Activated CD8-positive, alpha-beta T cell treated with anti-CD3 and anti-CD28 coated beads, Interleukin-2, amount 10 ng/mL, durations not matched to agents 7 days and 5 days (primary cell): Measurements from ENCODE around the gene MBNL1. TPM values are rescaled to one million over a fixed set of nuclear protein-coding genes. Genes with fewer than 3 reads are reported as not detected.

Experiments
- ATAC-seq: fragments of 150-1000 bp; cut with Tn5 transposase; one replicate; pipeline ENCODE4 v1.10.0; 2021; ENCODE audit warnings: moderate library complexity
- CTCF ChIA-PET: fragments of 350-600 bp; sonication (Branson Sonifier 250); formaldehyde crosslinking; loops from one replicate; lab custom pipeline; 2021; ENCODE audit warnings: antibody characterized with exemption; lab: Charles Lee
- POLR2A ChIA-PET: fragments of 350-600 bp; sonication (Branson Sonifier 250); formaldehyde crosslinking; loops from one replicate; lab custom pipeline; 2021; ENCODE audit warnings: antibody characterized with exemption; lab: Charles Lee
- DNase-seq: peaks from one replicate; pipeline ENCODE4 v3.0.0-alpha.2; 2020
- H3K27ac Mint-ChIP-seq: one replicate; pipeline ENCODE4 v1.8.0; 2021; ENCODE audit warnings: mild to moderate bottlenecking, mixed read lengths
- H3K27me3 Mint-ChIP-seq: one replicate; pipeline ENCODE4 v1.8.0; 2021; ENCODE audit warnings: low read depth, mixed read lengths
- H3K36me3 Mint-ChIP-seq: one replicate; pipeline ENCODE4 v1.8.0; 2021; ENCODE audit warnings: low read depth, mixed read lengths
- H3K4me1 Mint-ChIP-seq: one replicate; pipeline ENCODE4 v1.8.0; 2021; ENCODE audit warnings: low read depth, mixed read lengths
- H3K4me3 Mint-ChIP-seq: one replicate; pipeline ENCODE4 v1.8.0; 2021; ENCODE audit warnings: mild to moderate bottlenecking, mixed read lengths
- H3K9me3 Mint-ChIP-seq: one replicate; pipeline ENCODE4 v1.8.0; 2022; ENCODE audit warnings: mixed read lengths; ENCODE audit not compliant: insufficient read depth
- total RNA-seq, 2 experiments: library from RNA; stranded (reverse); gene quantifications; one replicate each; pipeline ENCODE4 v1.2.3, GENCODE V29; 2021

Gene MBNL1
- total RNA-seq, 2 experiments from 2014 or later: 469 to 504 TPM

DNA sequence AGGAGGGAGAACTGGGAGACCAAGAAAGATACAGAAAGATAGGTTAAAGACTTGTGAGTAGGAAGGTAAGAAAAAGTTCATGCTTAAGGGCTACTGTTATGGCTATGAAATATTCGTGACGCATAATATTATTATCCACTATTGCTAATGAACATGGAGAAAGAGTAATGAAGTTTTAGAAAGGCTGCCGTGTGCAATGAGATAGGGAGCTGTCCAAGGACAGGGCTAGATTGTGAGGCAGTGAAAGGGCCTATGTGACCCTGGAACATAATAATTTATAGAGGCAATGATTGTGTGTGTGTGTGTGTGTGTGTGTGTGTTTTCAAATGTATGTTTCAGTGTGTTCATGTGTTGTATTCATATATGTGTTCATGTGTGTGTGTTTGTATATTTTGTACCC lies 27.7 kb downstream of the MBNL1 start:
- peaks cover 59% of the 10 kb centered on the region for H3K36me3 Mint-ChIP-seq
- no peak overlapping the region for H3K4me3 Mint-ChIP-seq
- no peak for DNase-seq
- no peaks in the 10 kb centered on the region for H3K27me3 Mint-ChIP-seq
- no peaks in the 10 kb centered on the region for H3K9me3 Mint-ChIP-seq
- no peak for ATAC-seq
- CTCF ChIA-PET: interaction anchor here (0.8 to 1.8 kb wide), 4 partner anchors 11 to 113 kb away, joined by 3 to 5 read pairs (median 3); no protein-coding TSS in a partner anchor
- peak overlapping the region; percentile 41 for H3K27ac Mint-ChIP-seq
- POLR2A ChIA-PET: interaction anchor here (1.0 kb wide), 1 partner anchor 17 kb away, joined by 3 read pairs; no protein-coding TSS in a partner anchor
- peaks cover 75% of the 10 kb centered on the region for H3K4me1 Mint-ChIP-seq

DNA sequence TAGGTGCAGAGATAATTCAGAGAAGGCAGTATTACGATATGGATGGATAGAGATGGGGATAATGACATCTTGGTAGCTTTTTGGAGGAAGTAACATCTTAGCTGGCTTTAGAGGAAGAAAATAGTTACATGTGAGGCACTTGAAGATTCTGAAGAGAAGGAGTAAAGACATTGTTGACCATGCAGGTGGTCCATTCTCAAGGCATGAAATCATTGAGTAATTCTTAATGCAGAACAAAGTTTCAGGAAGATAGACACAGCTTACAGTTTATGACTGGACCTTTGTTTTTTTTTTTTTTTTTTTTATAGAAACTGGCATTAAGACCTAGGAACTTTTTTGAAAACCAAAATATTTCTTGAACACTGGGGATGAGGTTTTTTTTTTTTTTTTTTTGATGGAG lies 28.2 kb downstream of the MBNL1 start:
- CTCF ChIA-PET: interaction anchor here (0.8 to 1.8 kb wide), 3 partner anchors 11 to 113 kb away, joined by 3 to 5 read pairs (median 3); no protein-coding TSS in a partner anchor
- ATAC-seq: no peak
- Mint-ChIP-seq H3K9me3 (no peaks in the 10 kb centered on the region), H3K27me3 (no peaks in the 10 kb centered on the region), H3K36me3 (peaks cover 58% of the 10 kb centered on the region), H3K4me1 (peaks cover 75% of the 10 kb centered on the region), H3K4me3 (no peak overlapping the region), H3K27ac (peak overlapping the region; percentile 10)
- POLR2A ChIA-PET: interaction anchor here (1.0 to 1.9 kb wide), 3 partner anchors 11 to 17 kb away, joined by 3 to 7 read pairs (median 3); no protein-coding TSS in a partner anchor
- no peak for DNase-seq

DNA sequence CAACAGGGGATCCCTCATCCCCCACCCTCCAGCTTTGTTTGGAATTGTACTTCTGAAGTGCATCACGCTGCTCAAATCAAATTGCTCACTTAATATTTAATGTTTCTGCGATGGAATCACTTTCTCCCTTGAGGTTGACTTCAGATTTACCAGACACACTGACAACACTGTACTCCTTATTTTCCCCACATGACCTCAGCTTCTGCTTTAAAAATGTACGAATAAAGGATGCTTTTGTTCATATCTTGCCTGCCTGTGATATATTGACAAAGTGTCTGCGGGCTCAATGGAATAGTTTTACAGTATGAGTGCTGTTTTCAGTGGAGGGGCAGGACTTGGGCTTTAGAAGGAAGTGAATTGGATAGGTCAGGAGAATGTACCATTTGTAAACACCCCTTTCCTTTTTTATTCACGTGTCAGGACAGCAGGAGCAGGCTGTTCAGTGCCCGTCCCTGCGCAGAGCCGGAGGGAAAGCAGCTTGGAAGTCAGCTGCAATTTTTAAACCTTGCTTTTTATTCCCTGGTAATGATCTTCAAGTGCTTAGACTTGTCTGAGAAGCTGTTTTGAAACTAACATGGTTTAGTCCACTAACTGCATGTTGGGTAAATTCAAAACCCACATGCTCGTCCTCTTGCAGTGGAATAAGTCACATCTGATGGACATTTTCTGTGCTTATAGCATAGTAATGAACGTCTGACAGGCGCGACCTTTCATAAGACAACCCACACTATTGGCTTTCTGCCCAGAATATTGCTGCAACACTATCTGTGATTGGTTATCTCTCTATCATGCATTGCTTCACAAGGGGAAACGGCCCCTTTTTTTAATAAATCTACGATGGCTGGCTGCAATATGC lies 29.9 kb downstream of the MBNL1 start:
- Mint-ChIP-seq H3K36me3 (peaks cover 60% of the 10 kb centered on the region), H3K9me3 (no peaks in the 10 kb centered on the region), H3K27me3 (no peaks in the 10 kb centered on the region), H3K4me1 (peaks cover 72% of the 10 kb centered on the region), H3K27ac (peak overlapping the region; percentile 76), H3K4me3 (peak overlapping the region; percentile 39)
- CTCF ChIA-PET: interaction anchor here (1.0 to 1.4 kb wide), 5 partner anchors 8 to 105 kb away, joined by 3 to 5 read pairs (median 4); no protein-coding TSS in a partner anchor
- DNase-seq: peak; percentile 65
- POLR2A ChIA-PET: interaction anchor here (1.0 to 1.9 kb wide), 5 partner anchors 11 to 56 kb away, joined by 4 to 7 read pairs (median 5); no protein-coding TSS in a partner anchor
- peak; percentile 48 for ATAC-seq

DNA sequence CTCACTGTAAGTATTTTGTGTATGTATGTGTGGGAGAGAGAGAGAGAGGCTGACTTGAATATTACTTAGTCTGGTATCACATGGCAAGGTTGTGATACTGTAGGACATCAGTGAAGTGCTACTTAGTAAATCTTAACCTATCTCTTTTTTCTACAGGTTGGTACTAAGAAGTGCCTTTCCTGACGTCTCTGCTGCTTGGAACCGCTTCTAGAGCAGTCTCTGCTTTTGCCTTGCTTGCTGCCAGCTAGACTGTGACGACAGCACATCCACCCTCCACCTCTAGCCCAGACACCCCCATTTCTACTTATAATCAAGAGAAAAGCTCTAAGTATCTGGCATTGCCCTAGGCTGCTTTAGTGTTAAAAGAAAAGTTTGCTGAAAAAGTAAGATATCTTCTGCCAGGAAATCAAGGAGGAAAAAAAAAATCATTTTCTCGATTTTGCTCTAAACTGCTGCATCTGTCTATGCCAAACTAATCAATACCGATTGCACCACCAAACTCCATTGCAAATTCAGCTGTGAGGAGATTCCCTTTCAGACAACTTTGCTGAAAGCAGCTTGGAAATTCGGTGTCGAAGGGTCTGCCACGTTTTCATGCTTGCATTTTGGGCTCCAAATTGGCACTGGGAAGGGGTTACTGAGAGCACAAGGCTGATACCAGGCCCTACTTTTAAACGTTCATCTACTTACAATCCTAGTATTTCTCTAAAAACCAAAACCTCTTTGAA lies 30.7 kb downstream of the MBNL1 start:
- Mint-ChIP-seq H3K36me3 (peaks cover 62% of the 10 kb centered on the region), H3K27me3 (no peaks in the 10 kb centered on the region), H3K4me1 (peaks cover 77% of the 10 kb centered on the region), H3K9me3 (no peaks in the 10 kb centered on the region), H3K4me3 (peak overlapping the region; percentile 39), H3K27ac (peak overlapping the region; percentile 76)
- ChIA-PET POLR2A (interaction anchor here (0.6 to 1.0 kb wide), 4 partner anchors 10 to 65 kb away, joined by 3 to 5 read pairs (median 4); no protein-coding TSS in a partner anchor), CTCF (interaction anchor here (0.7 to 2.2 kb wide), 5 partner anchors 9 to 228 kb away, joined by 3 to 6 read pairs (median 4); no protein-coding TSS in a partner anchor)
- DNase-seq (no peak), ATAC-seq (peak; percentile 34)

DNA sequence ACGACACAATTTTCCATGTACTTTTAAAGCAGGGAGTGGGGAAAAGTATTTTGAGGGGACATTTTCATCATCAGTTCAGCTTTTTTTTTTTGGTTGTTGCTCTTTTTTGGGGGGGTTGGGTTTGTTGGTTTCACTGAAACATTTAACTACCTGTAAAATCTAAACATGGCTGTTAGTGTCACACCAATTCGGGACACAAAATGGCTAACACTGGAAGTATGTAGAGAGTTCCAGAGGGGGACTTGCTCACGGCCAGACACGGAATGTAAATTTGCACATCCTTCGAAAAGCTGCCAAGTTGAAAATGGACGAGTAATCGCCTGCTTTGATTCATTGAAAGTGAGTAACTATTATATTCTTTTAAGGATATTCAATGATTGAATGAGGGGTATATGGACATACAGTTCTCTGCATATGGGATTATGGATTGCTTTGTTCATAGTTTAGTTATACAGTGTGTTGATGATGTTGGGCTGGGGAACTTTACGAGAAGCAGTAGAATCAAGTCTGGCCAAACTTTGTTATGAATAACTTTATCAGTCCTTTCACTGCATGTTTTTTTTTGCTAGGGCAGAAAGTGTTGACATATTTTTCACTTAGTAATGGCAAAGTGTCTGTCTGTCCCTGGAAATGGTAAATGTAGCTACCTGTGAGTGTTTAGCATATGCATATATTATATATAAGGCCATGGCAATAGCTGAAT lies 31.5 kb downstream of the MBNL1 start:
- H3K9me3 Mint-ChIP-seq: no peaks in the 10 kb centered on the region
- no peak for DNase-seq
- H3K4me1 Mint-ChIP-seq: peaks cover 81% of the 10 kb centered on the region
- peak overlapping the region; percentile 39 for H3K4me3 Mint-ChIP-seq
- peak overlapping the region; percentile 76 for H3K27ac Mint-ChIP-seq
- no peaks in the 10 kb centered on the region for H3K27me3 Mint-ChIP-seq
- CTCF ChIA-PET: interaction anchor here (0.7 to 2.2 kb wide), 4 partner anchors 15 to 228 kb away, joined by 4 to 6 read pairs (median 4); no protein-coding TSS in a partner anchor
- H3K36me3 Mint-ChIP-seq: peaks cover 64% of the 10 kb centered on the region
- POLR2A ChIA-PET: interaction anchor here (0.6 kb wide), 1 partner anchor 66 kb away, joined by 3 read pairs; no protein-coding TSS in a partner anchor
- ATAC-seq: no peak

DNA sequence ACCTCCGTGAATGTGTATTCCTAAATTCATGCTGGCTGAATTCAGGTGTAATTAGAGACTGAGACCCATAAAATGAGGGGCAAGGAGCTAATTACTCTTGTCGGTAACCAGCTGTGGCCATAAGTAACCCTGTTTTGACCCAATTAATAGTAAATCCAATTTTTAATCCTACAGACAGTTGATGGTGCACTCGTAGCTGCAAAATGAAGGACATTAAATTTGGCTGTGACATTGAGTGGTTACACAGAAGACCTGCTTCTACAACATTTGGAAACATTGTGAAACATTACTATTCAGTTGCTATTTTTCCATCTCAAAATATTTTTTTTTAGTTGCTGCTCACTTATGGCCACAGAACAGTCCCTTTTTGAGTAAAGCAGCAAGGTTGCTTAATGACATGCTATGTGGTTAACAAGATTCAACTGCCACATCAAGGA lies 33.0 kb downstream of the MBNL1 start:
- ChIA-PET POLR2A (interaction anchor here (2.0 kb wide), 1 partner anchor 32 kb away, joined by 10 read pairs; the partner anchor contains the start of gene MBNL1), CTCF (interaction anchor here (0.7 kb wide), 1 partner anchor 229 kb away, joined by 3 read pairs; no protein-coding TSS in a partner anchor)
- Mint-ChIP-seq H3K27me3 (no peaks in the 10 kb centered on the region), H3K4me1 (peaks cover 78% of the 10 kb centered on the region), H3K4me3 (peak overlapping the region; percentile 44), H3K36me3 (peaks cover 58% of the 10 kb centered on the region), H3K27ac (peak overlapping the region; percentile 60), H3K9me3 (no peaks in the 10 kb centered on the region)
- ATAC-seq (peak; percentile 22), DNase-seq (no peak)

DNA sequence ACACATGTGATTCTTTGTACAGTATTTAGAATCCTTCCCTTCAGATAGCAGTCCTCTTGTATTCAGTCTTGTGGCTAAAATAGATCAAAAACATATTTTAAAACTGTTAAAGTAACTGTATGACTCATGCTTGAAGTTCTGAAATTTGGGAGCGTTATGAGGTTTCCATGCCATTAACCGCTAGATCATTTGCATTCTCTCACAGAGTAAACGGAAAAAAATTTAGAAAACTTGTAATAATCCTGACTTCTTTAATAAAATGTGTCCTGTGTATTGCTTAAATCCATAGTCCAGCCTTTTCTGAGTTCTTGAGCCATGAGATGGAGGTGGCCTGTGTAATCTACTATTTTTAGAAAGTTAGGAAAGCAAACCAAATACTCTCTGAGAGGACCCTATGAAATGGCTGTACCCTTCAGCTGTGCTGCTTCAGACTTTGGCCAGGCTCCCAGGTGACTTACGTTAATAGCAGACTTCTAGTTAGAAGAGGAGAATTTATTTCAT lies 33.8 kb downstream of the MBNL1 start:
- ATAC-seq: peak; percentile 62
- H3K9me3 Mint-ChIP-seq: no peaks in the 10 kb centered on the region
- H3K4me1 Mint-ChIP-seq: peaks cover 78% of the 10 kb centered on the region
- DNase-seq: no peak
- H3K36me3 Mint-ChIP-seq: peaks cover 59% of the 10 kb centered on the region
- ChIA-PET POLR2A (interaction anchor here (0.6 to 2.0 kb wide), 2 partner anchors 33 to 363 kb away, joined by 3 to 10 read pairs; partner anchors contain the start of gene MBNL1), CTCF (interaction anchor here (1.2 to 1.5 kb wide), 3 partner anchors 11 to 384 kb away, joined by 3 to 6 read pairs (median 3); no protein-coding TSS in a partner anchor)
- peak overlapping the region; percentile 15 for H3K4me3 Mint-ChIP-seq
- H3K27ac Mint-ChIP-seq: peak overlapping the region; percentile 18
- H3K27me3 Mint-ChIP-seq: no peaks in the 10 kb centered on the region

DNA sequence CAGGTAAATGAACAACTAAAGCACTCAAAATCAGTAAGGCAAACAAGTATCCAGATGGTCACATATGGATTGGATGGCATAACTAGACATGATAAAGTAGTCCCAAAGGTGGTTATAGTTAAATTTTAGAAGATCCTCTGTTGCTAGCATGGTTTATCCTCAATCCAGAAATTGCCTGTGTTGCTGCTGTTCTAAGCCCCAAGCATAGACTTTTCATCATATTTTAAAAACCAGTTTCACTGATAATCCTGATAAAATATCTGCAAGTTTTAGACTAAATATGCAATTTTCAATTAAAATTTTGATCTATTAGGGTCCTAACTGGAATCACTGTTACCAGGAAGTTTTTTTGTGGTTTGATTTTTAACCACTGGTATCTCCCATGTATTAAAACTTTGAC lies 35.4 kb downstream of the MBNL1 start:
- no peaks in the 10 kb centered on the region for H3K27me3 Mint-ChIP-seq
- ATAC-seq (no peak), DNase-seq (no peak)
- CTCF ChIA-PET: interaction anchor here (1.3 to 2.3 kb wide), 2 partner anchors 10 to 121 kb away, joined by 3 to 11 read pairs; no protein-coding TSS in a partner anchor
- H3K4me3 Mint-ChIP-seq: no peak overlapping the region
- peaks cover 60% of the 10 kb centered on the region for H3K36me3 Mint-ChIP-seq
- H3K27ac Mint-ChIP-seq: no peak overlapping the region
- peaks cover 79% of the 10 kb centered on the region for H3K4me1 Mint-ChIP-seq
- POLR2A ChIA-PET: no interaction called here
- H3K9me3 Mint-ChIP-seq: no peaks in the 10 kb centered on the region

DNA sequence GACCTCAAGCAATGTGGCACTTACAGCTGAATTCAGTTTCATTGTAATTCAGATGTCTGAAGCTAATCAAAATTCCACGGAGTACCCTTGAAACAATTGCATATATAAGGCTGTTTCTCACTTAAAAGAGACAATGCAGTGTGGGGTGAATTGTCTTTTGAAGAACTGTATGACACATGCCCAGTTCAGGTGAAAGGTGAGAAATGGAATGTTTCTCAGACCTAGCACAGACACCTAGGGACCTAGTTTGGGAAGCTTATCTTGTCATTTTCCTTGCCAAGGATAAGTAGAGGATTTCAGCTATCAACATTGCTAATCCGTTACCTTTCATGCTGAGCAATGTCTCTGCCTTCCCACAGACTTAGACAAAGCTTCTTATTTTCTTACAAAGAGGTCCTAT lies 36.3 kb downstream of the MBNL1 start:
- H3K27me3 Mint-ChIP-seq: no peaks in the 10 kb centered on the region
- H3K9me3 Mint-ChIP-seq: no peaks in the 10 kb centered on the region
- ATAC-seq (no peak), DNase-seq (no peak)
- H3K27ac Mint-ChIP-seq: no peak overlapping the region
- no peak overlapping the region for H3K4me3 Mint-ChIP-seq
- ChIA-PET CTCF (interaction anchor here (0.7 to 2.3 kb wide), 5 partner anchors 14 to 233 kb away, joined by 3 to 11 read pairs (median 5); no protein-coding TSS in a partner anchor), POLR2A (interaction anchor here (1.0 kb wide), 1 partner anchor 36 kb away, joined by 3 read pairs; the partner anchor contains the start of gene MBNL1)
- H3K4me1 Mint-ChIP-seq: peaks cover 79% of the 10 kb centered on the region
- peaks cover 59% of the 10 kb centered on the region for H3K36me3 Mint-ChIP-seq

DNA sequence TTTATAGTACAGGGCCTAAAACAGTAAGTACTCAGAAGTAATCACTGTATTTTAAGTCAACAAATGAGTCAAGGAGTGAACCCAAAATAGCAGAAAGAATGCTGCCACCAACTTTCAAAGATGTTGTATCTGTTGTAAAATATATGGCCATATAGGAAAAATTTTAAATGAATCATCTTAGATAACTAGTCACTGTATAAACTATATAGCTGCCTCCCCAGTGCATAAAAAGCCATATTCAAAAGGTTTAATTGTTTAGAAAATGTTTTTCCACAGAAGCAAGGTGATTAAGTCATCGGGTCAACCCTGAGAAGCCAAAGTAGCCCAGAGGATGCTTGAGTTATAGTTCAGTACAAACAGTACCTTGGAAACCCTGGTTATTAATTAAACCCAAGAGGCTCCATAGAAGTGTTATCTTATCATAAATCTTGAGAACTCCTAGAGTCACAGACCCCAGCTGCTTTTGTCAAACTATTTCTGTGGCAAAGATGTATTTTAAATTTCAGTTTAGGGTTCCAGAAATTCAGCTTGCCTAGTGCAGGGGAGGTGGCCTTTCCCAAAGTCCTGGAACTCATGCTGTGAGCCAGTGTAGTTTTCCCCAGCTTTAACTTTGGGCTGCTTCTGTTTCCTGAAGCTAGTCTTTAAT lies 39.2 kb downstream of the MBNL1 start:
- POLR2A ChIA-PET: interaction anchor here (0.6 to 1.4 kb wide), 3 partner anchors 11 to 115 kb away, joined by 3 read pairs; no protein-coding TSS in a partner anchor
- DNase-seq: no peak
- no peak overlapping the region for H3K27ac Mint-ChIP-seq

More for the DNA sequence above, 39.2 kb downstream of the MBNL1 start:
- H3K4me3 Mint-ChIP-seq: no peak overlapping the region
- no peaks in the 10 kb centered on the region for H3K9me3 Mint-ChIP-seq
- H3K27me3 Mint-ChIP-seq: no peaks in the 10 kb centered on the region
- CTCF ChIA-PET: interaction anchor here (1.4 to 1.8 kb wide), 3 partner anchors 12 to 124 kb away, joined by 3 to 4 read pairs (median 3); no protein-coding TSS in a partner anchor
- peaks cover 63% of the 10 kb centered on the region for H3K4me1 Mint-ChIP-seq
- ATAC-seq: peak; percentile 22
- peaks cover 53% of the 10 kb centered on the region for H3K36me3 Mint-ChIP-seq
